Measurements from ENCODE around the gene SLC6A13. TPM values are rescaled to one million over a fixed set of nuclear protein-coding genes. Genes with fewer than 3 reads are reported as not detected.

The SLC6A13 gene
- total RNA-seq, 1 experiment from 2014 or later = not detected

- DNase-seq (ENCODE audit: low spot score) = no peak
- no peaks in the 10 kb centered on the region for H3K9me3 ChIP-seq (ENCODE audit: low read depth, low read length, poor library complexity, severe bottlenecking)
- no peaks in the 10 kb centered on the region for H3K36me3 ChIP-seq (ENCODE audit: insufficient read depth, low read length, poor library complexity, severe bottlenecking)
- intact Hi-C loops (cut with micrococcal nuclease; ENCODE audit: unreplicated experiment) = no loop called here
- no peaks in the 10 kb centered on the region for H3K27me3 ChIP-seq (replicated peaks; ENCODE audit: insufficient read depth, low read depth, low read length, poor library complexity)
- H3K4me1 ChIP-seq (ENCODE audit: insufficient read depth, low read length, poor library complexity, severe bottlenecking) = no peaks in the 10 kb centered on the region
- TF ChIP-seq CTCF (conservative IDR thresholded peaks at IDR 0.05; ENCODE audit: low read depth, low read length) (no peak), EZH2 (IDR thresholded peaks at IDR 0.05; ENCODE audit: borderline replicate concordance, low read depth, low read length, poor library complexity, severe bottlenecking) (no peak)
- CTCF ChIA-PET = no interaction called here
- H3K27ac ChIP-seq (ENCODE audit: low read depth, low read length, poor library complexity, severe bottlenecking) = no peak overlapping the region
- POLR2A ChIA-PET (ENCODE audit: low non-redundant PET) = no interaction called here
- H3K4me3 ChIP-seq (ENCODE audit: low read depth, low read length, poor library complexity, severe bottlenecking) = no peak overlapping the region
- no TSS peak for BruUV-seq (replicated peaks)
Measured at GRCh38 chr12:268483-268840, 5.8 kb upstream of the SLC6A13 start.

GRCh38 chr12:267581-268482, 5.2 kb upstream of the SLC6A13 start:
- no peaks in the 10 kb centered on the region for H3K36me3 ChIP-seq (ENCODE audit: insufficient read depth, low read length, poor library complexity, severe bottlenecking)
- TF ChIP-seq EZH2 (IDR thresholded peaks at IDR 0.05; ENCODE audit: borderline replicate concordance, low read depth, low read length, poor library complexity, severe bottlenecking) = no peak
- TF ChIP-seq CTCF (conservative IDR thresholded peaks at IDR 0.05; ENCODE audit: low read depth, low read length) = no peak
- no TSS peak for BruUV-seq (replicated peaks)
- H3K4me3 ChIP-seq (ENCODE audit: low read depth, low read length, poor library complexity, severe bottlenecking) = no peak overlapping the region
- no peak for DNase-seq (ENCODE audit: low spot score)
- peaks cover 3% of the 10 kb centered on the region for H3K27me3 ChIP-seq (replicated peaks; ENCODE audit: insufficient read depth, low read depth, low read length, poor library complexity)
- no peaks in the 10 kb centered on the region for H3K4me1 ChIP-seq (ENCODE audit: insufficient read depth, low read length, poor library complexity, severe bottlenecking)
- H3K27ac ChIP-seq (ENCODE audit: low read depth, low read length, poor library complexity, severe bottlenecking) = no peak overlapping the region
- intact Hi-C loops (cut with micrococcal nuclease; ENCODE audit: unreplicated experiment) = no loop called here
- ChIA-PET POLR2A (ENCODE audit: low non-redundant PET) (no interaction called here), CTCF (no interaction called here)
- no peaks in the 10 kb centered on the region for H3K9me3 ChIP-seq (ENCODE audit: low read depth, low read length, poor library complexity, severe bottlenecking)

GRCh38 chr12:265096-265495, 2.5 kb upstream of the SLC6A13 start:
- TF ChIP-seq CTCF (conservative IDR thresholded peaks at IDR 0.05; ENCODE audit: low read depth, low read length) (no peak), EZH2 (IDR thresholded peaks at IDR 0.05; ENCODE audit: borderline replicate concordance, low read depth, low read length, poor library complexity, severe bottlenecking) (no peak)
- no TSS peak for BruUV-seq (replicated peaks)
- Histone ChIP-seq H3K4me1 (ENCODE audit: insufficient read depth, low read length, poor library complexity, severe bottlenecking) (no peaks in the 10 kb centered on the region), H3K27ac (ENCODE audit: low read depth, low read length, poor library complexity, severe bottlenecking) (no peak overlapping the region), H3K4me3 (ENCODE audit: low read depth, low read length, poor library complexity, severe bottlenecking) (no peak overlapping the region), H3K9me3 (ENCODE audit: low read depth, low read length, poor library complexity, severe bottlenecking) (no peaks in the 10 kb centered on the region), H3K27me3 (replicated peaks; ENCODE audit: insufficient read depth, low read depth, low read length, poor library complexity) (peaks cover 3% of the 10 kb centered on the region), H3K36me3 (ENCODE audit: insufficient read depth, low read length, poor library complexity, severe bottlenecking) (no peaks in the 10 kb centered on the region)
- CTCF ChIA-PET = no interaction called here
- POLR2A ChIA-PET (ENCODE audit: low non-redundant PET) = no interaction called here
- no peak for DNase-seq (ENCODE audit: low spot score)
- intact Hi-C loops (cut with micrococcal nuclease; ENCODE audit: unreplicated experiment) = no loop called here
